ENCODE measurements around the gene ADGRF4. TPM values are rescaled to one million over a fixed set of nuclear protein-coding genes. Genes with fewer than 3 reads are reported as not detected.

Gene ADGRF4
- total RNA-seq, 1 donor from 2014 or later: 1.2 TPM

- Histone ChIP-seq H2AFZ (ENCODE audit: low read depth, low read length) (no peak overlapping the region), H3K27me3 (ENCODE audit: insufficient read depth, low read length) (no peaks in the 10 kb centered on the region), H3K4me1 (ENCODE audit: insufficient read depth, low read length) (peaks cover 16% of the 10 kb centered on the region), H4K20me1 (ENCODE audit: insufficient read depth, low read length) (no peaks in the 10 kb centered on the region), H3K27ac (ENCODE audit: low read depth, low read length) (peak overlapping the region; percentile 45), H3K79me2 (ENCODE audit: insufficient read depth, low read length) (no peaks in the 10 kb centered on the region), H3K9me3 (ENCODE audit: insufficient read depth, low read depth, low read length) (no peaks in the 10 kb centered on the region), H3K4me2 (ENCODE audit: low read length) (peak overlapping the region; percentile 28), H3K4me3 (ENCODE audit: insufficient read depth, low read depth, low read length) (no peak overlapping the region), H3K36me3 (ENCODE audit: insufficient read depth, low read length) (no peaks in the 10 kb centered on the region), H3K9ac (ENCODE audit: low read length) (no peak overlapping the region)
- H3K4me3 Mint-ChIP-seq (ENCODE audit: unreplicated experiment): peak overlapping the region; percentile 47
- H3K27ac Mint-ChIP-seq (ENCODE audit: unreplicated experiment): peak overlapping the region; percentile 97
- peak; percentile 63 for DNase-seq (ENCODE audit: low read depth)
- H3K4me1 Mint-ChIP-seq (ENCODE audit: low read depth, unreplicated experiment): peaks cover 46% of the 10 kb centered on the region
- peaks cover 4% of the 10 kb centered on the region for H3K9me3 Mint-ChIP-seq (ENCODE audit: unreplicated experiment)
- TF ChIP-seq, protein P1, sequence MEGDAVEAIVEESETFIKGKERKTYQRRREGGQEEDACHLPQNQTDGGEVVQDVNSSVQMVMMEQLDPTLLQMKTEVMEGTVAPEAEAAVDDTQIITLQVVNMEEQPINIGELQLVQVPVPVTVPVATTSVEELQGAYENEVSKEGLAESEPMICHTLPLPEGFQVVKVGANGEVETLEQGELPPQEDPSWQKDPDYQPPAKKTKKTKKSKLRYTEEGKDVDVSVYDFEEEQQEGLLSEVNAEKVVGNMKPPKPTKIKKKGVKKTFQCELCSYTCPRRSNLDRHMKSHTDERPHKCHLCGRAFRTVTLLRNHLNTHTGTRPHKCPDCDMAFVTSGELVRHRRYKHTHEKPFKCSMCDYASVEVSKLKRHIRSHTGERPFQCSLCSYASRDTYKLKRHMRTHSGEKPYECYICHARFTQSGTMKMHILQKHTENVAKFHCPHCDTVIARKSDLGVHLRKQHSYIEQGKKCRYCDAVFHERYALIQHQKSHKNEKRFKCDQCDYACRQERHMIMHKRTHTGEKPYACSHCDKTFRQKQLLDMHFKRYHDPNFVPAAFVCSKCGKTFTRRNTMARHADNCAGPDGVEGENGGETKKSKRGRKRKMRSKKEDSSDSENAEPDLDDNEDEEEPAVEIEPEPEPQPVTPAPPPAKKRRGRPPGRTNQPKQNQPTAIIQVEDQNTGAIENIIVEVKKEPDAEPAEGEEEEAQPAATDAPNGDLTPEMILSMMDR (IDR thresholded peaks at IDR 0.05; ENCODE audit: insufficient read depth, low read depth, low read length): no peak
- no peak for TF ChIP-seq EZH2 (IDR thresholded peaks at IDR 0.05; ENCODE audit: insufficient read depth, low read length)
- FAIRE-seq: no peak
- no peaks in the 10 kb centered on the region for H3K27me3 Mint-ChIP-seq (ENCODE audit: low read depth, unreplicated experiment)
- H3K36me3 Mint-ChIP-seq (ENCODE audit: low read depth, unreplicated experiment): peaks cover 2% of the 10 kb centered on the region
Measured at GRCh38 chr6:47669684-47670513, 28.5 kb upstream of the ADGRF4 start.

- no peak for DNase-seq (ENCODE audit: low read depth)
- Histone ChIP-seq H3K9ac (ENCODE audit: low read length) (no peak overlapping the region), H3K4me3 (ENCODE audit: insufficient read depth, low read depth, low read length) (no peak overlapping the region), H3K79me2 (ENCODE audit: insufficient read depth, low read length) (no peaks in the 10 kb centered on the region), H2AFZ (ENCODE audit: low read depth, low read length) (no peak overlapping the region), H4K20me1 (ENCODE audit: insufficient read depth, low read length) (no peaks in the 10 kb centered on the region), H3K27ac (ENCODE audit: low read depth, low read length) (no peak overlapping the region), H3K9me3 (ENCODE audit: insufficient read depth, low read depth, low read length) (no peaks in the 10 kb centered on the region), H3K27me3 (ENCODE audit: insufficient read depth, low read length) (no peaks in the 10 kb centered on the region), H3K4me1 (ENCODE audit: insufficient read depth, low read length) (peaks cover 16% of the 10 kb centered on the region), H3K4me2 (ENCODE audit: low read length) (no peak overlapping the region), H3K36me3 (ENCODE audit: insufficient read depth, low read length) (no peaks in the 10 kb centered on the region)
- H3K4me1 Mint-ChIP-seq (ENCODE audit: low read depth, unreplicated experiment): peaks cover 46% of the 10 kb centered on the region
- no peaks in the 10 kb centered on the region for H3K27me3 Mint-ChIP-seq (ENCODE audit: low read depth, unreplicated experiment)
- no peak overlapping the region for H3K4me3 Mint-ChIP-seq (ENCODE audit: unreplicated experiment)
- peaks cover 2% of the 10 kb centered on the region for H3K36me3 Mint-ChIP-seq (ENCODE audit: low read depth, unreplicated experiment)
- TF ChIP-seq EZH2 (IDR thresholded peaks at IDR 0.05; ENCODE audit: insufficient read depth, low read length): no peak
- TF ChIP-seq, protein P1 (IDR thresholded peaks at IDR 0.05; ENCODE audit: insufficient read depth, low read depth, low read length): no peak
- peaks cover 7% of the 10 kb centered on the region for H3K9me3 Mint-ChIP-seq (ENCODE audit: unreplicated experiment)
- H3K27ac Mint-ChIP-seq (ENCODE audit: unreplicated experiment): peak overlapping the region; percentile 85
- FAIRE-seq: no peak
Measured at GRCh38 chr6:47670851-47671250, 27.5 kb upstream of the ADGRF4 start.

GRCh38 chr6:47671777-47672176 is 26.6 kb upstream of the ADGRF4 start:
- H3K4me2 ChIP-seq (ENCODE audit: low read length): no peak overlapping the region
- H3K4me1 ChIP-seq (ENCODE audit: insufficient read depth, low read length): peaks cover 16% of the 10 kb centered on the region
- no peak overlapping the region for H3K4me3 ChIP-seq (ENCODE audit: insufficient read depth, low read depth, low read length)

More at GRCh38 chr6:47671777-47672176, 26.6 kb upstream of the ADGRF4 start:
- Histone ChIP-seq H3K9ac (ENCODE audit: low read length) (no peak overlapping the region), H2AFZ (ENCODE audit: low read depth, low read length) (no peak overlapping the region), H3K27me3 (ENCODE audit: insufficient read depth, low read length) (no peaks in the 10 kb centered on the region), H4K20me1 (ENCODE audit: insufficient read depth, low read length) (no peaks in the 10 kb centered on the region), H3K79me2 (ENCODE audit: insufficient read depth, low read length) (no peaks in the 10 kb centered on the region), H3K27ac (ENCODE audit: low read depth, low read length) (no peak overlapping the region), H3K36me3 (ENCODE audit: insufficient read depth, low read length) (no peaks in the 10 kb centered on the region), H3K9me3 (ENCODE audit: insufficient read depth, low read depth, low read length) (no peaks in the 10 kb centered on the region)
- Mint-ChIP-seq H3K4me1 (ENCODE audit: low read depth, unreplicated experiment) (peaks cover 46% of the 10 kb centered on the region), H3K4me3 (ENCODE audit: unreplicated experiment) (no peak overlapping the region), H3K27me3 (ENCODE audit: low read depth, unreplicated experiment) (no peaks in the 10 kb centered on the region), H3K9me3 (ENCODE audit: unreplicated experiment) (peaks cover 7% of the 10 kb centered on the region), H3K27ac (ENCODE audit: unreplicated experiment) (no peak overlapping the region), H3K36me3 (ENCODE audit: low read depth, unreplicated experiment) (peaks cover 2% of the 10 kb centered on the region)
- TF ChIP-seq, protein P1 (IDR thresholded peaks at IDR 0.05; ENCODE audit: insufficient read depth, low read depth, low read length): no peak
- no peak for TF ChIP-seq EZH2 (IDR thresholded peaks at IDR 0.05; ENCODE audit: insufficient read depth, low read length)
- FAIRE-seq: no peak
- no peak for DNase-seq (ENCODE audit: low read depth)
